COLO829 (cell line): ENCODE results near the gene IPMK.

Experiments used
- DNase-seq: peaks from one replicate; pipeline ENCODE4 v3.0.0; 2012; ENCODE audit warnings: low spot score

The IPMK gene

DNA sequence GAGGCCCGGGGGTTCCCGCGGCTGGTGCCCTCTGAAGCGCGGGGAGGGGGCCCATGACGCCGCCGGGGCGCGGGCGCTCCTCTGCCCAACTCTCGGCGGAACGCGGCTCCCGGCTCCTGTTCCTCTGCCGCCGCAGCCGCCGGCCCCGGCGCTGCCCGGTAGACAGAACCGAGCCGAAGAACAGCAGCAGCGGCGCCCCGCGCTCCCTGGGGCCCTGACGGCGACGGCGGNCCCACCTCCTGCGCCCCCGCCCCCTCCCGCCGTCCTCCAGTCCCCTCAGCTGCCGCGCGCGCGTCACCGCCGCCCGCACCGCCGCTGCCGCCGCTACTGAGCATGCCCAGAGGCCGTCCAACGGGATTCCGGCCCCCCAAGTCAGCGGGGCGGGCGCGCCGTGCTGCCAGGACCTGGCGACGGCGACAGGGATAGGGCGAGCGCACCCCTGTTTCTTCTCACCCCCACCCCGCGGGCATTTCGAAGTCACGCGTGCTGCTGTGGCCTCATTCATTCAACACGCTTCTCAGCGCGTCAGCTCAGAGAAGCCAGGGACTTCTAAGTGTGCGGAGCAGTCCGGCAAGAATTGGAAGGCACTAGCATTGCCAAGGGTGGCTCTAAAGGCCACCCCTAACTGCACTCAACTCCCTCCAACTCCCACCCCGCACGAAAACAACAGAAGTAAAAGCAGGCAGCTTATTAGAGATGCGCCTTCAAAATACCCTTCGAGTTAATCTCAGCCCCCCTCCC is at the start of gene IPMK:
TSS of gene IPMK (minus strand) at position 182 of the 741 bp plus-strand sequence. CDS start 283 bp downstream, outside the sequence.
- DNase-seq = no peak

DNA sequence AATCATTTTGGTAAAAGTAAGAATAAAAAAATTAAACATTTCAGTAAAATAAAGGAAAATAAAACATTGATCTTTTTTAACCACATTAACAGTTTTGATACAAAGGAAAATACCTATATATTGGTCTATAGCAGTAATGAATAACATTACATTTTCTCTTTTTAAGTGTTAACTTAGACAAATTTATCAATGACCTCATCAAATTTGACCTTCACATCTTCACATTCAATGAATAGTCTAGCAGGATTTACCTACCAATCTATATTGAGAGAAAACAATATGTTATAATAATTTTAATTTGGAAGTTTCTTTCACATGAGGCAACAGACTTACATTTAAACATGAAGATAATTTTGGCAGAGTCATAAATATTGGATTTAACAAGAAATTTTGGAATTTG is 49.2 kb upstream of the IPMK start:
- no peak for DNase-seq

DNA sequence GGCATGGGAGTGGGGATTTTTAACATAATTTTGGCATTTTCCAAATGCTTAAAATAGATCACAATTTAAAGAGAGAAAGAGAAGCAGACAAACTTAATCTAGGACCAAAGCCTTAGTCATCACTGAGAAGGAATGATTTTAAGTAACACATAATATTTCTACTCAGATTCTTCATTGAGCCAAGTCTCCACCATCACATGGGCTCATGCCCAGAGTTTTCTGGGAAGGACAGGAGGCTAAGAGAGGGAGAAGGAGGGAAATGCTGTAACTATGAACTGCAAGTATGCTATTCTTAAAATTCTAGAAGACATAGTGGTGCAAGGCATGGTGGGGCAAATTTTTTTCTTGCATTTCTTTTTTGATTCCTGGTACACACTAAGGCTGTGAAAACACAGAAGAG is 43.3 kb upstream of the IPMK start:
- DNase-seq = no peak

DNA sequence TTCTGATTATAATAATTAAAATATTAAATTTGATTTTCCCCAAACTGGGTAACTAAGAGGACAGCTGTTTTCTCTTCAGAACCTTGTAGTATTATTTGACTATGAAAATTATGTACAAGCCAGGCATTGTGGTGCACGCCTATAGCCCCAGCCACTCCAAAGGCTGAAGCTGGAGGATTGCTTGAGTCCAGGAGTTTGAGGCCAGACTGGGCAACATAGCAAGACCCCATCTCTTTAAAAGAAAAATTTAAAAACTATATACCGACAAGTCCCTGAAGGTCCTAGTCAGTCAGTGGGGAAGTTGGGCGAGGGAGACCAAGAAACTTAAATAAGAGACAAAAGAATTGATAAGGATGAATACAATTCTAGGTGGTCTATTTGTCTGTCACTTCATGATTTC is 40.0 kb upstream of the IPMK start:
- DNase-seq = no peak

DNA sequence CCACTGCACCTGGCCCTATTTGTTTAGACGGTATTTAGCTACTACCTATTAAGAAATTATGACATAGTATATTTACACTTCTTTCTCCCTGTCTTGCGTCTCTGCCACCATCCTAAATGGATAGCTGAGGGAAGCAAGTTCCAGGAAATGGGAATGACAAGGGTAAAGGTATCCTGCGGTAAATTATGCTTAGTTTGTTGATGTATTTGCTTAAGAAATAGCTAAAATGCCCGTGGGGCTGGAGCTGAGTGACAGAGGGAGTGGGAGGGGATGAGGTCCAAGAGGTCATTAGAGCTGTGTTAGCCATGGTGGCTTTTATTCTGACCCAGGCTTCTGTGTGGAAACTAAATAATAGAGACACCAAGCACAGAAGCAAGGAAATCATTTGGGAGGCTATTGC is 38.1 kb upstream of the IPMK start:
- DNase-seq = no peak

DNA sequence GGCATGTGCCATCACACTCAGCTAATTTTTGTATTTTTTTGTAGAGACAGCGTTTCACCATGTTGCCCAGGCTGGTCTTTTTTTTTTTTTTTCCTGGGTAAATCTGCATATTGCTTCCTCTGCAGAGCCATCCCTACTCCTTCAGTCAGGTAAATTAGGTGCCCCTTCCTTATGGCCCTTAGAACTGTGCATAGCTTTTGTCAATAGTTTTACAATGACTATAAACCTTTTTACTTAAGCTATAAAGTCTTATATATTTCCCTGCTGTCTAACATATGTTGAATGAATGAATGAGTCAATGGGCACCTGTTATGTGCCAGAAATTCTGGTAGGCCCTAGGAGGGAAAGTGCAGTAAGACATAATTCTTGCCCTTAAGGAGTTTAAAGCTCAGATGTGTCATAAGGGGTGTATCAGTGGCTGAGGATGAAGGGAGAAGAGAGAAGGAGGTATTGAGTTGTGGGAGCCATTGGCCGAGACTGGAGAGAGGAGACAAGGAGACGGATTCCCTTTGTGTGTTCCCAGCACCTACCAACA is 36.5 kb upstream of the IPMK start:
- DNase-seq = no peak

DNA sequence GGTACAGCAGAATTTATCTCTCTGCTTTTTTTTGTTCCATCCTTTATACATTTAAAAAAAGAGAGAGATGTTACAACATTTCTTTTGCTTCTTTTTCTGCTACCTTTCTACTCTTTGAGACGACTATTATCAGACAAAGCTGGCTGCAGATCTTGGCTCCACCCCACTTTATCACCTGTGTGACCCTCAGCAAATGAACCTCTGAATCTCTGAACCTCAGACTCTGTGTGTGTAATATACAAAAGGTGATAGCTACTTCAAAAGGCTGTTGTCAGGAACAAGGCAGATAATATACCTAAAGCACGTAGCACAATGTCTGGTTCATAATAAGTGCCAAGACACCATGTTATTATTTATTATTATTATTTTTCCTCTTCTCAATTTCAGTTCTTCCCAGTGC is 34.6 kb upstream of the IPMK start:
- DNase-seq = no peak

DNA sequence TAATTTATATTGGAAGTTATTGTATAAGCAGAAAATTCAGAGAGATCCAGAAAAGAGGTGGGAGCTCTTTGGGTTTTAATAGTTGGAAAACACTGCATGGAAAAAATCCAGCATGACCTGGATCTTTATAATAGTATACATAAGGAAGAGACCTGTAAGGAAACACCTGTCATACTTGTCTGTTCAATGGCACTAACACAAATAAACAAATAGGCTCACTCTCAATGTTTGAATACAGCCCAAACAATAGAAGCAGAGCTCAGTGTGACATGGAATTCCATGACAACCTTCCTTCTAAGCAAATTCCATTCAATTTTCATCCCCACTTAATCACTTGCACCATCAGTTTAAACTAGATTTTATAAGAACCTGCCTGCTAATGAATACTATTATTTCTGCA is 33.0 kb upstream of the IPMK start:
- no peak for DNase-seq

DNA sequence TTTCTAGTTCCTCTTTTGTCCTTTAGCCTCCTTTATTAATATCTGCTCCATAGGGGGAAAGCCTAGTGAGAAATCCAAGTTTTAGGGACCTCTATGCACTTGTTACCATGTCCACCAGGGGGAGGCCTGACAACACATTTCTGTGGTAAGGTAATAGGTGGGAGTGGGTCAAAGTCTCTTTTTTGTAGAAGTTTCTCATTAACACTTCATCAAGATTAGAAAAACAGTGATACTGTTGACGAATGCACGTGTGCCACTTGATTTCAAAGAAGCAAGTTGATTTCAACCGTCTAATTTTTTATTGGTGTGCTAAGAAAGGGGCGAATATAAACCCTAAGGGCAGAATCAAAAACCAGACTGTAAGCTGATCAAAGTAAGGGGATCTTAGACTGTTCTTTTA is 31.9 kb upstream of the IPMK start:
- DNase-seq = peak; percentile 33

DNA sequence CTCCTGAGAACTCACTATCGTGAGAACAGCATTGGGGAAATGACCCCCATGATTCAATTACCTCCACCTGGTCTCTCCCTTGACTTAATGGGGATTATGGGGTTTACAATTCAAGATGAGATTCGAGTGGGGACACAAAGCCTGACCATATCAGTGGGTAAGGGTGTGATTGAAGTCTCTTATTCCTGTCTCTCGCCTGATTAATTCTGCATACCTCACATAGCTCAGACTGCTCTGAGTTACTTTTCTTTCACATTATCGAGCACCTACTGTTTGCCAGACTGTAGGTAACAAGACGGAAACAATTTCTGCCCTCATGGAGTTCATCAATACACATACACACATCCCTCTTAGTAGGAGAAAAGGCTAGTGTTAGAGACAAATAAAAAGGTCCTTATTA is 26.3 kb upstream of the IPMK start:
- DNase-seq = no peak

DNA sequence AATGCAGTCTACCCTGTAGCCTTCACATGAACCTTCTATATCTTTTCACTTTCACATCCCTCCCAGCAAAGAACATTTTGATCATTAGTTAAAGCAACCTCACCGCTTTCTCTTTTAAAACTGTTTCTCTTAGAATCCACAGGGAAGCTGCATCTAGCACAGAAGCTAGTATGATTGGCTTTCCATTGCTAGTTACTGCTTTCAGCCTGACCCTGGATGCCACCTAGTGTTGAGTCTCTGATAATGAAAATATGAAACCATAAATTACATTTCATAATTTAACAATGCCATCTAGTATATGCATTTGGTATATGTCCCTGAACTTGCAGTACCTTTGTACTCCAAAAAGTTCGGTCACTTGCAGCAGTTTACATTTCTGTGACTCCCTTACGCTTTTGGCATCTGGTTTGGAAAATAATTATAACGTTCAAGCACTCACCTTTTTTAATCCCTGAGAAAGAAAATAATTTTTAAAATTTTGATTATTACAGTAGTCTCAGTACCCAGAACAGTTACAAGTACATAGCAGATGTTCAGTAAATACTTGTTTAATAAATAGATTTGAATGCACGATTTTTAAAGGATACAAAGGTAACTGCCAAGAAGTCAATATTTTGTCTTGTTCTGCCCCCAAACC is 24.0 kb upstream of the IPMK start:
- DNase-seq = no peak

DNA sequence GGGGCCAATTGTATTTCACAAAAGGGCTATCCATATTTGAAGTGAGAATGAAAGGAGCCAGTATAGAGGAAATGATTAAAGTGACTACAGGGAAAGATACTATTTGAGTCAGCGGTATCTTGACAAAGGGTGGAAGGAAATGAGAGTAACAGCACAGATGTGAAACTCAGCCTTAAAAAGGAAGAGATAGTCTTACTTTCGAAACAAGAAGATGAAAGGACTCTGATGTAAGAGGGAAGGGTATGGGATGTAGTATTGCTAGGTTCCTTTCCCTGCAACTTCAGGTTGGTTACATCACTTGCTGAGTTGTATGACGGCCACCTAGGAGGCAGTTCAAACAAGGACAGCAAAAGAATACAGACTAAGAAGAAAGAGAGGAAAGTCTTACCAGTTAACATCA is 14.9 kb upstream of the IPMK start:
- DNase-seq = no peak

DNA sequence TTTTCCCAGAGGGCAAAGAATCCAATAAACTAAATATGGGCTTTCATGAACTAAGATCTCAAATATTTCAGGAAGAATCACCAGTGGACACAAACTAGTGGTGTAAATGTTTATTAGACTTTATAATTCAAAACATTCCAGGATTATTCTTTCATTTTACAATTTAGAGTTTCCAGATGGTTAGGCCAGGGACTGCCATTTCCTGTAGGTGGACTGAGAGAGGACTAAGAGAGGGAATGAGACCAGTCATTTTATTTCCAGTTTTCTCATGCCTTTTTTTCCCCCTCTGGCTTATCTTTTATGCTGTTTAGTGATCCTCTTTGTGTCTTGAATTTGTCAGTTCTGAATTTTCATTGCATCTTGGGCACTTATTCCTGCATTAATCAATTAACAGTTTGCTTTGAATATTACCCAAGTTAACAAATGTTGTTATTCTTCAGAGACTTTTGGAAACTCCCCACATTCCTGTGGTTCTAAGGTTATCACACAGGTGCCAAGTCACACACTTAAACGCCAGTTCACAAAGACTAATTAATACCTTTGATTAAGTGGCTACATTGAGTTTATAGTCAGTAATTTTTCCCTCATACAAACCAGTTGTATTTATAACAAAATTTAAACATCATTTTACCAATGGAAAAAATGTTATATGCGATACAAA is 13.5 kb upstream of the IPMK start:
- DNase-seq = no peak

DNA sequence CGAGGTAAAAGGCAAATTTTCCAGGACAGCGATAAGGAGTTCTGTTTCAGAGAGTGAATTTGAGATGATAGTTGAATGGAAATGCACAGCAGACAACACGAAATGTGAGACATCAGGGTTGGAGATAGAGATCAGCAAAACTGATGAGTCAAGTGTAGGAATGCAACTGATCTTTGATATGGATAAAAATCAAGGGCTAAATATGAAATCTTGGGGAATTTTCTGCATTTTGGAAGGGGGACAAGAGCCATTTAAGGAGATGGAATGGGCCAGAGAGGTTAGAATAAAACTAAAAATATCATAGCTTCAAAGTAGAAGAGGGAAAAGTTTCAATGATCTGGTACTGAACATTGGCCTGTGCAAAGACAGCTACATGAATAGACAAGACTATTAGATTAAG is 12.8 kb upstream of the IPMK start:
- DNase-seq = no peak

DNA sequence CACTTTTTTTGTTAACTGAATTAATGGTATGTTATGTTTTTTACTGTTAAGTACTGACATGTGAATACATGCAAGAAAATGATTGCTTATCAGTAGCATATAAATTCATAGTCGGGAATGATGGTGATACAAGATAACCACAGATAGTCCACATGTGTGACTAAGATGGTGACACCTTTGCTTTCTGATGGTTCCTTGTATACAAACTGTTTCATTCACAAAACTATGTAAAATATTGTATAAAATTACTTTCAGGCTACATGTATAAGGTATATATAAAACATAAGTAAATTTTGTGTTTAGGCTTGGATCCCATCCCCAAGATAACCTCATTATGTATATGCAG is 11.2 kb upstream of the IPMK start:
- no peak for DNase-seq

DNA sequence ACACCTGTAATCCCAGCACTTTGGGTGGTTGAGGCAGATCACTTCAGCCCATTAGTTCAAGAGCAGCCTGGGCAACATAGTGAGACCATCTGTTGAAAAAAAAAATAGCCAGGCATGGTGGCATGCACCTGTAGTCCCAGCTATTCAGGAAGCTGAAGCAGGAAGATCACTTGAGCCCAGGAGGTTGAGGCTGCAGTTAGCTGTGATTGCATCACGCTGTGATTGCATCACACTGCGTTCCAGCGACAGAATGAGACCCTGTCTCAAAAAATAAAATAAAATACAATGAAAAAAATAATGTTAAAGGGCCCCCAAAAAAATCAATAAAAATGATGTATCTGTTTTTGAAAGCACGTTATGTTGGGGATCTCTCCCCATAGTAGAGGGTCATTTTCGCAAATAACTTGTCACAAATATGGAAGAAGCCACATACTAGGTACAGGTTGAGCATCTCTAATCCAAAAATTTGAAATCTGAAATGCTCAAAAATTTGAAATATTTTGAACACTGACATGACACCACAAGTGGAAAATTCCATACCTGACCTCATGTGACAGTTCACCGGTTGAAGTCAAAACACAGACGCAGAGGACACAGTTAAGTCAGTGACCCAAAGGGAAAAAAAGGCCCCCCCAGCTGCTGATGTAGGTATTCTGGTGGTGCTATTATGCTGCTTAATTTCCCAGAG is 10.7 kb upstream of the IPMK start:
- no peak for DNase-seq

DNA sequence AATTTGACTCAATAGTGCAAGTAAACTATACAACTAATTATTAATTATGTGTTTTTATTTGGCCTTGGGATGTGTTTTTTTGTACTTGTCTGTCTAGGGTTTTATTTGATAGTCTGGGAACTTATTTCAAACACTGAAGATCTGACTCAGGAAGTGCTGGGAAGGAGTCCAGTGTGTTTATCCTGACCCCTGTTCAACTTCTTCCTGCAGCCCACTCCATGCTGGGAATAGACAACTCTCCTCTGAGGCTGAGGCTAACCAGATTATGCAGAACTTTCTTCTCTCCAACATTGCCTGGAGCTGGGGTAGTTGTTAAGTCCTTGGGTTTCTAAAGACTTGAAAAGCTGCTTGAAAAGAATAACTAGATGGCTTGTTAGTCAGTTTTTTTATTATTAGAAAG is 8.2 kb upstream of the IPMK start:
- no peak for DNase-seq

DNA sequence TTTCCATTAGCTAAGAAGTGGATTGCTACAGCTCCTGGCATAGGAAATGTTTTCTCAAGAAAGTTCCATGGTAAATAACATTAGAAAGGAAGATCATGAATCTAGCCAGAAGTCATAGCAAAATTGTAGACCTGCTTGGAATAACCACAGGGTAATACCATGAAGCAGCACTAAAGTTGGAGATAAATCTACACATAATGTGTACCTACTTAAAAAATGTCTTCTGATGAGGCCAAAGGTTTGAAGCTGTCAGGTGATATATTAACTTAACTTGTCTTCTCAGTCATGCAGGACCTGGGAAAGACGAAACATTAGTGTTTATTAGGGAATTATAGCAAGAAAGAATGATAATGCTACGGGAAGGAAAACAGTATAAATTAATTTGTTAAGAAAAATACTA is 7.6 kb upstream of the IPMK start:
- DNase-seq = no peak

DNA sequence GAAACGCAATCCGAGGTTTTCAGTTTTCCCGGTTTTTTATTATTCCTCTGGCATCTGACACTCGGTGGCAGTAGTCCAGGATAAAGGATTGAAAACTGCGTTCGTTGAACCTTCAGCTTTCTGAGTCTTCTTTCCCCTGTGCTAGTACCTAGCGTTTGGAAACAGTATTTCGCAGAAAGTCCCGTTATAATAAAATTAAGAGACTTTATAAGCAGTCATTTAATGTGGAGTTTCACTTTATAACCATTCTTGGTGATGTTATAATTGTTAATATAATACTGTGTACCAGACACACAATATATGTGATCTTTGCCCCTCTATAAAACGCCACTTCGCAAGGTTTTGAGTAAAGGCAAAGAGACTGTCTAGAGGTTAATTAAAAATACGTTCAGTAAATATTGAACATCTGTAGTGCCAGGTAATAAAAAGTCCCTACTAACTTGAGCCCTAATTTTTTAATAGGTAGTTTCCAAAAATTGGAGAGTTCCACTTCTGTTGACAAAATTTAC is 2.1 kb upstream of the IPMK start:
- no peak for DNase-seq

DNA sequence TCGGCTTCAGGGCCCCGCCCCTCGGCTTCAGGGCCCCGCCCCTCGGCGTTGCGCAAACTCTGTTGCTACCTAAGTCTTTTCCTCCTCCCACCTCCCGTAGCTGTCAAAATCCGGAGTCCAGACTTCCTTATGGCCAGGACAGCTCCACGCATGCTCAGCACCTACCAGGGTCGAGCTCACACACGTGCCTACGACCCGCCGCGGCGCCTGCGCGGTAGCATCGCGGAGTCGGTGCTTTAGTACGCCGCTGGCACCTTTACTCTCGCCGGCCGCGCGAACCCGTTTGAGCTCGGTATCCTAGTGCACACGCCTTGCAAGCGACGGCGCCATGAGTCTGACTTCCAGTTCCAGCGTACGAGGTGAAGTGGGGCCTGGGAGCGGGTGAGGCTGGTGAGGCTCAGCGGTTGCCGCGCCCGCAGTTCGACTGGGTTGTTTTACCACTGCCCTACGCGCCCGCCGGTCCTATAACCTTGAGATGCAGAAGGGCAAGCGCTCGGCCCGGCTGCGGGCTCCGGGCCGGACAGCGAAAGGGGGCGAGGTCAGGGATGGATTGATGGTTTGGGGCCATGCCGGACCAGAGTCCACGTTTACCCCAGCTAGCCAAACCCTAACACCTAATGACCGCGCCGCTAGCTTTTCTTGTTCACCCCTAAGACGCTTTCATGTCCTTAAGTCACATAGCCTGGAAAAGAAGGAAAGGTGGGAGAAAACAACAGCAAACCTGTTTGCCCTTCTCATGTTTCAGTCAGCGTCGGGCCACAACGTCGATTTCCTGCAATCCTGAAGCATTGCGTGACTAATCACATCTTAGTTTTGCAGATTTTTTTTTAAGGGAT is 1.5 kb upstream of the IPMK start, which contains the start of gene CISD1:
TSS of gene CISD1 (plus strand) at position 217 of the 836 bp plus-strand sequence. CDS start at position 329, 112 bp downstream.
- peak; percentile 98 for DNase-seq

DNA sequence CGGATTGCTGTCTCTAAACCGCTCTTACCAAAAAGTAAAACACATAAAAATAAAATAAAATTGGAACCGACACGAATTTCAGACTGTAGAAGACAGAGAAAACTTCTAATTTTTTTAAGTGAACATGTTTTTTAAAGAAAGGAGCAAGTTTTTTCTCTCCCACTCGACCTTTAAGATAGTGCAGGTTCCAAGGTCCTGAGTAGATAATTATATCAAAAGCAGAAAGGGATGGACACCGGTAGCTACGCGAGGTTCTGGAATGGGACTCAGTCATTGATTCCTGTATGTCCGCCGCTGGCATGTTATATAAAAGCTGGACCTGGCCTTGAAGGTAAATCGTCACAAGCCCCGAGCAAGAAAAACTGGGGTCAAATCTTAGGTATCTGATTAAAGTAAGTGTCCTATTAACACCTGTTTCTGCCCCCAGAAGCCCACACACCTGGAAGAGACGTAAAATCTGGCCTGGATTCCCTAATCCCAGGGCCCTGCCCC is 806 bp upstream of the IPMK start:
- no peak for DNase-seq
